Esophagus muscularis mucosa (tissue), 4 donors: ENCODE data around the gene CAPS2. TPM values are rescaled to one million over a fixed set of nuclear protein-coding genes. Genes with fewer than 3 reads are reported as not detected.

Source experiments
- total RNA-seq, 4 donors: library from RNA; depleted of rRNA; stranded (reverse); fragments of >200 nt; gene quantifications; one replicate each; pipeline versions ENCODE4 v1.1.0 to v1.2.1, GENCODE V29; 2016

The CAPS2 gene
- total RNA-seq, 4 donors from 2014 or later: 8.0 to 28.2 (median 10.3) TPM

Other genes starting within 250 kb of the CAPS2 start
- under 1 TPM in 2 of 4 donors, not detected in 2; 0.17 to 0.19 TPM for gene KCNC2, start 120.5 kb downstream of the CAPS2 start, total RNA-seq
- not detected for gene GLIPR1L1, start 4.3 kb upstream of the CAPS2 start, total RNA-seq
- gene GLIPR1L2, start 60.8 kb upstream of the CAPS2 start, total RNA-seq: 1 to 10 TPM in 2 of 4 donors, under 1 TPM in 2; 0.17 to 4.5 (median 1.0) TPM
- gene GLIPR1, start 150.4 kb upstream of the CAPS2 start, total RNA-seq: 10 to 100 TPM; 10.9 to 19.5 (median 15.8) TPM
- gene KRR1, start 181.3 kb upstream of the CAPS2 start, total RNA-seq: 10 to 100 TPM; 17.9 to 37.4 (median 23.8) TPM